Measurements from ENCODE around the gene TMEM59.
A peak's percentile ranks its signal among the peaks of the same experiment; 100 is the strongest.

TMEM59 gene

DNA sequence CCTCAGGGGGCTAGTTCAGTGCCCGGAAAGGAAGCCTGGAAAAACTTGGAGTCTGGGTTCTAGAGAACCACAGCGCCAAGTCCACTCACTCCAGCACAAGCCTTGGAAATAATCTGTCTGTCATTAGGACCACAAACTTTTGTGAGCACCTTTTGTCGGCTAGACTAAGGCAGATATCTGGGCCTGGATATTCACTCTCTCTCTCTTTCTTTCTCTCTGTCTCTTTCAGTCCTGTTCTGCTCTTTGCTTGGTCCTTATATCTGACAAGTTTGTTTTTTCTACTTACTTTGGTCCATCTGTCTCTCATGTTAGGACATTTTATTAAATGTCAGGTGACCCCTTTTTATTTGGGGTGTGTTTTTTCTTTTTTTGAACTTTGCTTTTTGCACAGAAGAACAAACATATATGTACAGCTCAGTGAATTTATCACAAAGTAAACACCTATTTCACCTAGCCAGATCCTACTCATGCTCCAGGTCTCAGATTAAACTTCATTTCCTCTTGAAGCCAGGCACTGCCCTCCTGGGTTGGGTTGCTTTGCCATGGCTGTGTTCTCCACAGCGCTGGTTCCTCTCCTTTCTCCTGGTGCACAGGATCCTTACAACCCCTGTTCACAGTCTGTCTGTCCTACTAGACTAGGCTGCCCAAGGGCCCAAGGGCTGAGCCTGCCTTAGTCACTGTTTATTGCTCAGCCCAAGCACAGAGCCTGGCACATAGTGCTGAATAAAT lies 41.2 kb upstream of the TMEM59 start:
- TF ChIP-seq, protein P1, sequence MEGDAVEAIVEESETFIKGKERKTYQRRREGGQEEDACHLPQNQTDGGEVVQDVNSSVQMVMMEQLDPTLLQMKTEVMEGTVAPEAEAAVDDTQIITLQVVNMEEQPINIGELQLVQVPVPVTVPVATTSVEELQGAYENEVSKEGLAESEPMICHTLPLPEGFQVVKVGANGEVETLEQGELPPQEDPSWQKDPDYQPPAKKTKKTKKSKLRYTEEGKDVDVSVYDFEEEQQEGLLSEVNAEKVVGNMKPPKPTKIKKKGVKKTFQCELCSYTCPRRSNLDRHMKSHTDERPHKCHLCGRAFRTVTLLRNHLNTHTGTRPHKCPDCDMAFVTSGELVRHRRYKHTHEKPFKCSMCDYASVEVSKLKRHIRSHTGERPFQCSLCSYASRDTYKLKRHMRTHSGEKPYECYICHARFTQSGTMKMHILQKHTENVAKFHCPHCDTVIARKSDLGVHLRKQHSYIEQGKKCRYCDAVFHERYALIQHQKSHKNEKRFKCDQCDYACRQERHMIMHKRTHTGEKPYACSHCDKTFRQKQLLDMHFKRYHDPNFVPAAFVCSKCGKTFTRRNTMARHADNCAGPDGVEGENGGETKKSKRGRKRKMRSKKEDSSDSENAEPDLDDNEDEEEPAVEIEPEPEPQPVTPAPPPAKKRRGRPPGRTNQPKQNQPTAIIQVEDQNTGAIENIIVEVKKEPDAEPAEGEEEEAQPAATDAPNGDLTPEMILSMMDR (IDR thresholded peaks at IDR 0.05; ENCODE audit: extremely low read depth, insufficient read depth, missing control alignments) = no peak
- no peak for DNase-seq (ENCODE audit: low spot score)
- in situ Hi-C loops (cut with MboI; ENCODE audit: low pct_unique_long_range_greater_than_20kb, low sequenced_read_pairs, unreplicated experiment) = no loop called here

DNA sequence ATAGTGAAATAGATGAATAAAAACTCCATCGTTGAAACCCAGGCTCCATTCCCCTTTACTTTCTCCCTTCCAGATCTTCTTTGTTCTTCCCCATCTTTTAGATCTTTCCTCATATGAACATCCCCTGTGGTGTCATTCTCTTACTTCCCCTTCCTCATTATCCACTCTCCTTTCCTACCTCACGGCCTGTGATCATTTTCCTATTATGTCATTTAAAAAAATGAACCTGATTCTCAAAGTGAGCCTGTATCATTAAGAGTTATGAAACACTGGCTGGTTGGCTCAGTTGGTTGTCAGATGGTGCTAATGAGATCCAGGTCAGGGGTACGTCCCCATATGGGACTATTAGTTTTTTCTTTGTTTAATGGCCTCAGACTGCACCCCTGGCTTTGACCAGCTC lies 38.7 kb upstream of the TMEM59 start:
- TF ChIP-seq, protein P1 (IDR thresholded peaks at IDR 0.05; ENCODE audit: extremely low read depth, insufficient read depth, missing control alignments) = no peak
- in situ Hi-C loops (cut with MboI; ENCODE audit: low pct_unique_long_range_greater_than_20kb, low sequenced_read_pairs, unreplicated experiment) = no loop called here
- no peak for DNase-seq (ENCODE audit: low spot score)

DNA sequence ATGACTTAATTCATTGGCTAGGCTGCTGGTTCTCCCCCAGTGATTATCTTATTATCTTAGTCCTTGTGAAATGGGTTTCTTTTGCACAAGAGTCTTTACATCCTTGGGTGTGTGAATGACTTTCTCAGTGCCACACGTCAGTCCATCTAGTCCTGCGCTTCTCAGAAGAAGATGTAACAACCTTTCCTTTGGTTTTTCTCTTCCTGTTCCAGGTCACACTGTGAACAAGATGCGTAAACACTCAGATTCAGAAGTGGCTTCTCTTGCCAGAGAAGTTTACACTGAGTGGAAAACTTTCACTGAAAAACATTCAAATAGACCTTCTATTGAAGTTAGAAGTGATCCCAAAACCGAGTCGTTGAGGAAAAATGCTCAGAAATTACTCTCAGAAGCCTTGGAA lies 35.4 kb upstream of the TMEM59 start:
- no peak for DNase-seq (ENCODE audit: low spot score)
- TF ChIP-seq, protein P1 (IDR thresholded peaks at IDR 0.05; ENCODE audit: extremely low read depth, insufficient read depth, missing control alignments) = no peak
- in situ Hi-C loops (cut with MboI; ENCODE audit: low pct_unique_long_range_greater_than_20kb, low sequenced_read_pairs, unreplicated experiment) = no loop called here

DNA sequence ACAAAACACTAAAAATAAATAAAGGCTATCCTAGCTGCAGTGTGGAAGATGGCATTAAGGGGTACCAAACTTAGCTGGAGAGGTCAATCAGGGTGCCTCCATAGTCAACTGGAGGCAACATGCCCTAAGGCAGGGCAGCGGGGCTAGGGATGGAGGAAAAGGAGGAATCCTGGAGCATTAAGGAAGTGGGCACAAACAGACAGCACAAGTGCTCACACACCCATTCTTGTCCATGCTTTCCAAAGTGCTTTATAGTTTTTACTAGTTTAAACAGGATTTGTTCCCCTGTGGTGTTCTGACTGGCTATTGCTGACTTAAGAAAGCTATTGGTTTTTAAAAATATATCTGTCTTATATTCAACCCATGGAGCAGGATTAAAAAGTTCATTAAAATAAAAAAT lies 33.8 kb upstream of the TMEM59 start:
- TF ChIP-seq, protein P1 (IDR thresholded peaks at IDR 0.05; ENCODE audit: extremely low read depth, insufficient read depth, missing control alignments) = no peak
- in situ Hi-C loops (cut with MboI; ENCODE audit: low pct_unique_long_range_greater_than_20kb, low sequenced_read_pairs, unreplicated experiment) = no loop called here
- DNase-seq (ENCODE audit: low spot score) = no peak

DNA sequence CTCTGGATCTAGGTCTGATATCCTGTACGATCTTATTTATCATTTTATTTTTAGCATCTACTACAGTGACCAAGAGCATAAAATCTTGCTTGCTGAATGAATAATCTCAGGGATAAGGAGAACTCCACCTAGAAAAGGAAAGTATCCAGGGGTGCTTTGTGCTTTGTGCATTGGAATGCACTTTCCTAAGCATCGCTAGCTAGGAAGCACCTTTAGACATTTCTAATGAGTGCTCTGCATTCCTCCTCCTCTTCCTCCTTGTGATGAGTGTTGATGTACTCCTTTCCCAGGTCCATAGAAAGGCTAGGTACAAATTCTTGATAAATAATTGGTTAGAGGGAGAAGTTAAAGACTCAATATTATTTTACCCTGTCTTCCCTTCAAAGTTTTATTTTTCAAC lies 31.8 kb upstream of the TMEM59 start:
- in situ Hi-C loops (cut with MboI; ENCODE audit: low pct_unique_long_range_greater_than_20kb, low sequenced_read_pairs, unreplicated experiment) = no loop called here

DNA sequence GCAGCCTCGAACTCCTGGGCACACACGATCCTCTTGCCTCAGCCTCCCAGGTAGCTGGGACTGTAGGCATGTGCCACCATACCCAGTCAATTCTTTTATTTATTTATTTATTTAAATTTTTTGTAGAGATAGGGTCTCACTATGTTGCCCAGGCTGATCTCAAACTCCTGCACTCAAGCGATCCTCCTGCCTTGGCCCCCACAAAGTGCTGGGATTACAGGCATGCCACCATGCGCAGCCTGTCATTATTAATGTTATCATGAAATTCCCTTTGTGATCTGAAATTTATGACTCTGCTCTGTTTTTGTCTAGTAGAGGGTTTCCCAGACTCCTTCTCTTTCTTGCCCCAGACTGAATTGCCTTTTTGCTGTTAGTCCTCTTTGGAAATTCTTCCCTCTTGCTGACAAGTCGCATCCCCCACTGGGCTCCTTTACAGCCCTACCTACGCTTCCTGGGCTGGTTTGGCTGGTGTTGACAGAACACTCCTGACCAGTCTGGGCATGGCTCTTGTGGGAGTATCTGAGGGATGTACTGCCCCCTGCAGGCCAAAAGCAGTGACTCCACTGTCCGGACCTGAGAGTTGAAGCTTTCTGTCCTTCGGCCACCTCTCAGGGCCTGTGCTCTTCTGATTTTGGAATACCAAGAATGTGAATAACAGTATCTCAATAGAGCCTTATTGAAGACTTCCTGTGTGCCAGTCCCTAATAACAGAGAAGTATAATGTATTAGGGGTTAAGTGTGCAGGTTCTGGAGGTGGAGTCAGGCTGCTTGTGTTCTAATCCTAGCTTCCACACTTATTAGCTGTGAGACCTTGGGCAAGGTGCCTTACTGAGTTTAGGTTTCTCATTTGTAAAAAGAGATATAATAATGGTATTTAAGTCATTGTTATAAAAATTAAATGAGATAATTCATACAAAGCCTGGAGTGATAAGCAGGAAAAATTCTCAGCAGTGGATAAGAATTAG lies 28.6 kb upstream of the TMEM59 start:
- in situ Hi-C loops (cut with MboI; ENCODE audit: low pct_unique_long_range_greater_than_20kb, low sequenced_read_pairs, unreplicated experiment) = no loop called here
- TF ChIP-seq, protein P1 (IDR thresholded peaks at IDR 0.05; ENCODE audit: extremely low read depth, insufficient read depth, missing control alignments) = peak; percentile 84

More for the DNA sequence above, 31.8 kb upstream of the TMEM59 start:
- no peak for DNase-seq (ENCODE audit: low spot score)
- TF ChIP-seq, protein P1 (IDR thresholded peaks at IDR 0.05; ENCODE audit: extremely low read depth, insufficient read depth, missing control alignments) = no peak

More for the DNA sequence above, 28.6 kb upstream of the TMEM59 start:
- peak; percentile 54 for DNase-seq (ENCODE audit: low spot score)

Data from GM13977 (cell line).